NCI-H128 (cell line): ENCODE data around the gene CTSA.
A peak's percentile ranks its signal among the peaks of the same experiment; 100 is the strongest.

Source experiments
- DNase-seq: peaks from one replicate; lab custom pipeline; 2025; ENCODE audit not compliant: unreplicated experiment; lab: John Stamatoyannopoulos, UW

Gene CTSA

GRCh38 chr20:45890985-45891983, at the start of gene CTSA, which contains the start of gene NEURL2:
TSS of gene CTSA (plus strand) at chr20:45891335. CDS start at chr20:45891569, 234 bp downstream.
TSS of gene NEURL2 (minus strand) at chr20:45891208. CDS start at chr20:45890991, 217 bp downstream.
- peak; percentile 55 for DNase-seq

DNA sequence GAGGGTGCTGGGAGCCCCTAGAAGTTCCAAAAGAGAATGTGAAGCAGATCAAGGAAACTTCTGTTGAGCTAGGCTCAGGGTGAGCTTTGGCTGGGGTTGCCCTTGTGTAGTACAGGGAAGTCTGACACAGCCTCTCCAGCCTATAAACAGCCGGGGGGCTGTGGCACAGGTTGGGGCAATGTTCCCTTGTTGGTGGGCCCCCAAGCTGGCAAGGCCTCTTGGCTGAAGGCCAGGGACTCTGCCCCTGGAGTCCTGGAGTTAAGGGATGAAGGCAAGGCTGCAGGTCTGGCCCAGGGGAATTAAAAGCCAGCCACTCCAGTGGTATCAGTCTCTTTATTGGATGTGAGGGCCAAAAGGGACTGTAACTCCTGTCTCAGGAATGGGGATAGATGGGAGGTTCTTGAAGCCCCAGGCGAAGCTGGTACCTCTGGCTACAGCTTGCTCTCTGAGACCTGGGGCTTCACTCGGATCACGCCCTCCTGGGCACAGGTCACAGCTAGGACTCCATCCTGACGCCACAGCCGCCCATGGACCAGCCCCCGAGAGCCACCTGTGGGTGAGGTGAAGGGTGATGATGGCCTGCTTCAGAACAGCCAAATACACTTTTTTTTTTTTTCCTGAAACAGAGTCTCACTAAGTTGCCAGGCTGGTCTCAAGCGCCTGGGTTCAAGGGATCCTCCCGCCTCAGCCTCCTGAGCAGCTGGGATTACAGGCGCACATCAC, 49.6 kb upstream of the CTSA start:
- DNase-seq = no peak

- no peak for DNase-seq
Observed at GRCh38 chr20:45842169-45842812, 48.8 kb upstream of the CTSA start.

- no peak for DNase-seq
Observed at GRCh38 chr20:45843506-45843905, 47.6 kb upstream of the CTSA start.

- no peak for DNase-seq
Observed at GRCh38 chr20:45845452-45845851, 45.7 kb upstream of the CTSA start.

DNA sequence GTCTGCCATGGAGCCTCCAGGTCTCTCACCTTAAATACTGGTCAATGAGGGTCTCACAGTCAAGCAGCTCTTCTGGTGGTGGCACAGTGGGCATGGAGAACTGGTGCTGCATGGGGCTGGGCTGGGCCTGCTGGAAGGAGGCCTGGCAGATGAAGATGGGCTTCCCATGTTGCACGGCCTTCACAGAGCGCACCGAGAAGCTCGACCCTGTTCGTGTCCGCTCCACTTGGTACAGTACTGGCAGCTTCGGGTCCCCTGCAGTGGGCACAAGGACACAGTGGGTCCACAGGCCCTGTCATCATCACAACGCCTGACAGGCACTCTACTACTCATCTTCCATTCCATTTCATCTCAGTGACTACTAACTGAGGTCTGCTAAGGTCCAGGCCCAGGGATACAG, 42.7 kb upstream of the CTSA start:
- no peak for DNase-seq

GRCh38 chr20:45848969-45849582, 42.1 kb upstream of the CTSA start:
- no peak for DNase-seq

GRCh38 chr20:45850238-45850637, 40.9 kb upstream of the CTSA start:
- DNase-seq = no peak

DNA sequence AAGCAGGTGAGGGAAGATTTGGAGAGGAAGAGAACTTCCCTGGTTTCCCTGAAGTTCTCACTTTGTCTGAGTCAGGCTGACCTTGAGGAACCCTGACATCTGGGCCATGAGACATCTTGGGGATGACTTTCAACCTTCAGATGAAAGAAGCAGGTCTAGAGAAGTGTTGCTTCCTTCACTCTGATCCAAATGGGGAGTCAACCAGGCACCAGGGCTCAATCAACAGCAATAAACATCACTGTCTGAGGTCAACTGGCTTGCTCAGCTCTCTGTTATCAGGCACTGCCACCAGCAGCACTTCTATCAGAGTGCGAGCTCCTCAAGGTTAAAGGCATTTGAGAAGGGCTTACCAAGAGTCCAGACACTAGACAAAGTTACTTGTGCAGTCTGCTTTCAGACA, 40.2 kb upstream of the CTSA start:
- DNase-seq = no peak

DNA sequence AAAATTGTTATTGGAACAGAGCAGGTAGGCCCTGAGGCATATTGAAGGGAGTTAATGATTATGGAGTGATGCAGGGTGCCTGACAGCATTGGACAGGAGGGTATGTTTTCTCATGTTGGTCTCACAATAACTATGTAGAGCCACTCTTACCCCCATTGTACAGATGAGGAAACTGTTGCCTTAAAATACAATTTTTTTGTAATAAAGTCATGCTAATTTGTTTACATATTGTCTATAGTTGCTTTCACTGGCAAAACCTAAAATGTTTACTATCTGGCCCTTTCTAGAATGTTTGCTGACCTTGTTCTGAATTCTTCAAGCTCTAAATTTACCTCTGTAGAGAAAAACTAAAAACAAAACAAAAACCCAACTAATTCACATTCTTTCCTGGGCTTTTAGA, 39.6 kb upstream of the CTSA start:
- DNase-seq = no peak

DNA sequence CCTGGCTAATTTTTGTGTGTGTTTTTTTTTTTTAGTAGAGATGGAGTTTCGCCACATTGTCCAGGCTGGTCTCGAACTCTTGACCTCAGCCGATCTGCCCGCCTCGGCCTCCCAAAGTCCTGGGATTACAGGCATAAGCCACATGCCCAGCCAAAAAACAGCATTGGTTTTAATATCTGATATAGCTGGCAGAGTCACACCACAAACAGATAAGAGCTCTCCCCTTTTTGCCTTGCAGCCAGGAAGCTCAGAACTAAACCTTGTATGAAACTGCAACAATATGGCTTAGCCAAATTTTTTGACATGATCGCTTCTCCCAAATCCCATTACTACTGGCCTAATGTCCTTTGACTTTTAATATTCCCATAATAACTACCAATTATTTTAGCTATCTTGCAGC, 38.8 kb upstream of the CTSA start:
- DNase-seq = no peak

- DNase-seq = no peak
Observed at GRCh38 chr20:45853484-45853883, 37.7 kb upstream of the CTSA start.

DNA sequence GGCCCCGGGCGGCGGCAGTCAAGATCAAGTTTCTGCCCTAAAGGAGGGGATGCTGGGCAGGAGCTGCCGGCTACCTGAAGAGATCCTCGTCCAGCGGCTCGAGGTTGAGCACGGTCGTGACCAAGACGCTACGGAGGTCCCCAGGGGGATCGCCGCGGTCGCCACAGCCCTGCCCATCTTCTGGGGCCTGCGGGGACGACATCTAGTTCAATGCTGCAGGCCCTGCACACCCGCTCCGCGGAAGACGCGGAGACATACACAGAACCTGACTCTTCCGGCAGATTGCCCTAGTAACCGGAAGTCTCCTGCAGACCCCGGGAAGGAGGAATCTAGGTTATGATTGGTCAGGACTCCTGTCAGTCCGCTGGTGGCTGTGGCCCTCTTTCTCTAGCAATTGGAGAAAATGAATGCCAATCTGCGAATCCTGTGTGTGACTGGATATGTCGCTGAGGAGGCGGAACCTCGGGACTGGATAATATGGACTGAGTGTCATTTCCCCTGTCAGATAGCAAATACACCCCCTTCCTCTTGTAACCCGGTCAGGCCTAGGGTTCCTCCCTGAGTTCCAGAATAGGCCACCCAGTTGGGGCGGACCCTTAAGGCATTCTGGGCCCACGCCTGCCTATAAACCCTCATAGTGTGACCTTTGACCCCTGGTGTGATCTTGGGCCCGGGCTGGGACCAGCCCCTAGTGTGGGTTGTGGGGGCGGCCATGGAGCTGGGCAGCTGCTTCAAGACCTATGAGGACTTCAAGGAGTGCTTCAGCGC, 33.8 kb upstream of the CTSA start, which contains the start of the genes ACOT8 and ZSWIM3:
Gene ACOT8, minus strand, starts transcription at position 279 of the 768 bp plus-strand sequence. Its CDS starts 77 bp downstream, at position 202.
Gene ZSWIM3, plus strand, starts transcription at position 501 of the 768 bp plus-strand sequence. Its CDS starts 212 bp downstream, at position 713.
- DNase-seq = peak; percentile 100

GRCh38 chr20:45857882-45858216, 33.3 kb upstream of the CTSA start:
- DNase-seq = no peak

GRCh38 chr20:45859916-45860315, 31.2 kb upstream of the CTSA start:
- DNase-seq = no peak

DNA sequence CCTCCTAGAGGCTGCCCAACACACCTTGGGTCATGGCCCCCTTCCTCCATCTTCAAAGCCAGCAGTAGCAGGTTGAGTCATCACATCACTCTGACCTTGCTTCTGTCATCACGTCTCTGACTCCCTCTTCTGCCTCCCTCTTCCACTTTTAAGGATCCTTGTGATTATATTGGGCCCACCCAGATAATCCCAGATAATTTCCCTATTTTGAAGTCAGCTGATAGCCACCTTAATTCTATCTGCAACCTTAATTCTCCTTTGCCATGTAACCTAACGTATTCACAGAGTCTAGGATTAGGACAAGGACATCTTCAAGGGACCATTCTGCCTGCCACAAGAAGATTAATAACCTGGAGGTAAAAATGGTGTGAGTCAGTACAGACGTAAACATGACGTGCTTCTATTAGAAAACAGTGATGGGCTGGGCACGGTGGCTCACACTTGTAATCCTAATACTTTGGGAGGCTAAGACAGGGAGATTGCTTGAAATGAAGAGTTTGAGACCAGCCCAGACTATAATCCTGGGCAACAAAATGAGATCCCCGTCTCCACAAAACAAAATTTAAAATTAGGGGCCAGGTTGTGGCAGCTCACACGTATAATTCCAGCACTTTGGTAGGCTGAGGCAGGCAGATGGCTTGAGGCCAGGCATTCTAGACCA, 30.4 kb upstream of the CTSA start:
- no peak for DNase-seq

DNA sequence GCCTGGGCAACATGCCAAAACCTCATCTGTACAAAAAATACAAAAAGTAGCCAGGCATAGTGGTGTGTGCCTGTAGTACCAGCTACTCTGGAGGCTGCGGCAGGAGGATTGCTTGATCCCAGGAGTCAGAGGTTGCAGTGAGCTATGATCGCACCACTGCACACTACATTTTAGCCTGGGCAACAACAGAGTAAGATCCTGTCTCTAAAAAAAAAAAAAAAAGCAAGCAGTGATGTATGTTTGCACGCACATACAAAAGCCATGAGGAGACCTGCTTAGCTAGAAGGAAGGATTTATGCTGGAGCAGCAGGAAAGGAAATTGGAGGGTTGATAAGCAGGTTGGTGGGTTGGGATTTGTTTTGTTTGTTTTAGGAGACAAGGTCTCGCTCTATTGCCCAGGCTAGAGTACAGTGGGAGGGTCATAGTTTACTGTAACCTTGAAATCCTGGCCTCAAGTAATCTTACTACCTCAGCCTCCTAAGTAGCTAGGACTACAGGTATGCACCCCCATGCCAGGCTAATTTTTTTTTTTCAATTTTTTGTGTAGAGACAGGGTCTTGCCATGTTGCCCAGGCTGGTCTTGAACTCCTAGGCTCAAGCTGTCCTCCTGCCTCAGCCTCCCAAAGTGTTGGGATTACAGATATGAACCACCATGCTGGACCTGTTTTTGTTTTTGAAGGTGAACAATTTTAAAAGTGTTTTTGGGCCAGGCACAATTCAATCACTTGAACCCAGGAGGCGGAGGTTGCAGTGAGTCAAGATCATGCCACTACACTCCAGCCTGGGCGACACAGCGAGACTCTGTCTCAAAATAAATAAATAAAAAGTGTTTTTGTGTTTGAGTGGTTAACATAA, 29.7 kb upstream of the CTSA start:
- DNase-seq = peak; percentile 21
